SKM-1 treated with dmso at 0.1 percent for 144 hours (cell line): ENCODE results near the gene CCDC12.

ENCODE experiments used
- DNase-seq: peaks from one replicate; lab custom pipeline; 2025; ENCODE audit not compliant: unreplicated experiment; lab: John Stamatoyannopoulos, UW

The CCDC12 gene

GRCh38 chr3:46939578-46940445, 36.7 kb downstream of the CCDC12 start:
- no peak for DNase-seq

- DNase-seq = no peak
Measured at GRCh38 chr3:46938118-46938517, 38.4 kb downstream of the CCDC12 start.

GRCh38 chr3:46936733-46937250, 39.8 kb downstream of the CCDC12 start:
- no peak for DNase-seq

- peak; percentile 83 for DNase-seq
Measured at GRCh38 chr3:46935989-46936558, 40.5 kb downstream of the CCDC12 start.

- DNase-seq = no peak
Measured at GRCh38 chr3:46935168-46935858, 41.2 kb downstream of the CCDC12 start.

- DNase-seq = no peak
Measured at GRCh38 chr3:46934498-46935167, 41.9 kb downstream of the CCDC12 start.

GRCh38 chr3:46934072-46934471, 42.5 kb downstream of the CCDC12 start:
- DNase-seq = no peak

GRCh38 chr3:46933261-46933660, 43.3 kb downstream of the CCDC12 start:
- DNase-seq = no peak

- DNase-seq = no peak
Measured at GRCh38 chr3:46932455-46933225, 43.9 kb downstream of the CCDC12 start.

GRCh38 chr3:46931631-46932331, 44.8 kb downstream of the CCDC12 start:
- no peak for DNase-seq

GRCh38 chr3:46930945-46931403, 45.6 kb downstream of the CCDC12 start:
- DNase-seq = no peak

GRCh38 chr3:46930166-46930944, 46.2 kb downstream of the CCDC12 start:
- DNase-seq = no peak

GRCh38 chr3:46929324-46929723, 47.2 kb downstream of the CCDC12 start:
- DNase-seq = peak; percentile 12

GRCh38 chr3:46928282-46928681, 48.3 kb downstream of the CCDC12 start:
- peak; percentile 85 for DNase-seq

GRCh38 chr3:46927718-46928073, 48.8 kb downstream of the CCDC12 start:
- no peak for DNase-seq

- peak; percentile 89 for DNase-seq
Measured at GRCh38 chr3:46926871-46927717, 49.5 kb downstream of the CCDC12 start.

- DNase-seq = no peak
Measured at GRCh38 chr3:46926447-46926846, 50.1 kb downstream of the CCDC12 start.

GRCh38 chr3:46926039-46926438, 50.5 kb downstream of the CCDC12 start:
- no peak for DNase-seq
